ENCODE data around the gene ZSWIM5. TPM values are rescaled to one million over a fixed set of nuclear protein-coding genes. Genes with fewer than 3 reads are reported as not detected.
"Not testable (repeated sequence)": the region's sequence is repeated elsewhere in the genome, so short reads cannot be mapped to it uniquely, and the experiment has no call there.

ZSWIM5 gene
- total RNA-seq, 1 experiment from 2014 or later, result 0.40 TPM

DNA sequence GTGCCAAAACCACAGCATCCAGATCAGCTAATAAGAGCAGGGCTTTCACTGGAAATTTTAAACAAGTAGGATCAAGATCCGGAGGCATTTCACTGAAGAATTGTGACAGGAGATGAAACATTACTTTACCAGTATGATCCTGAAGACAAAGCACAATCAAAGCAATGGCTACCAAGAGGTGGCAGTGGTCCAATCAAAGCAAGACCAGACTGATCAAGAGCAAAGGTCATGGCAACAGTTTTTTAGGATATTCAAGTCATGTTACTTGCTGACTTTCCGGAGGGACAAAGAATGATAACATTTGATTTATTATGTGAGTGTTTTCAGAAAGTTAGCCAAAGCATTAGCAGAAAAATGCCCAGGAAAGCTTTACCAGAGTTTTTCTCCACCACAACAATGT, 8.2 kb downstream of the ZSWIM5 start:
- Mint-ChIP-seq H3K4me1 (ENCODE audit: low read depth, unreplicated experiment) (no peaks in the 10 kb centered on the region), H3K27me3 (ENCODE audit: unreplicated experiment) (peaks cover 25% of the 10 kb centered on the region), H3K36me3 (ENCODE audit: insufficient read depth, unreplicated experiment) (no peaks in the 10 kb centered on the region), H3K4me3 (ENCODE audit: low read depth, unreplicated experiment) (no peak overlapping the region), H3K27ac (ENCODE audit: unreplicated experiment) (no peak overlapping the region), H3K9me3 (ENCODE audit: low read depth, unreplicated experiment) (no peaks in the 10 kb centered on the region)
- no TSS peak for BruUV-seq (replicated peaks)
- intact Hi-C loops (cut with micrococcal nuclease; ENCODE audit: unreplicated experiment), result no loop called here
- CTCF ChIA-PET, result no interaction called here
- TF ChIP-seq, protein P1, sequence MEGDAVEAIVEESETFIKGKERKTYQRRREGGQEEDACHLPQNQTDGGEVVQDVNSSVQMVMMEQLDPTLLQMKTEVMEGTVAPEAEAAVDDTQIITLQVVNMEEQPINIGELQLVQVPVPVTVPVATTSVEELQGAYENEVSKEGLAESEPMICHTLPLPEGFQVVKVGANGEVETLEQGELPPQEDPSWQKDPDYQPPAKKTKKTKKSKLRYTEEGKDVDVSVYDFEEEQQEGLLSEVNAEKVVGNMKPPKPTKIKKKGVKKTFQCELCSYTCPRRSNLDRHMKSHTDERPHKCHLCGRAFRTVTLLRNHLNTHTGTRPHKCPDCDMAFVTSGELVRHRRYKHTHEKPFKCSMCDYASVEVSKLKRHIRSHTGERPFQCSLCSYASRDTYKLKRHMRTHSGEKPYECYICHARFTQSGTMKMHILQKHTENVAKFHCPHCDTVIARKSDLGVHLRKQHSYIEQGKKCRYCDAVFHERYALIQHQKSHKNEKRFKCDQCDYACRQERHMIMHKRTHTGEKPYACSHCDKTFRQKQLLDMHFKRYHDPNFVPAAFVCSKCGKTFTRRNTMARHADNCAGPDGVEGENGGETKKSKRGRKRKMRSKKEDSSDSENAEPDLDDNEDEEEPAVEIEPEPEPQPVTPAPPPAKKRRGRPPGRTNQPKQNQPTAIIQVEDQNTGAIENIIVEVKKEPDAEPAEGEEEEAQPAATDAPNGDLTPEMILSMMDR (IDR thresholded peaks at IDR 0.05; ENCODE audit: unreplicated experiment), result no peak
- DNase-seq, result no peak

DNA sequence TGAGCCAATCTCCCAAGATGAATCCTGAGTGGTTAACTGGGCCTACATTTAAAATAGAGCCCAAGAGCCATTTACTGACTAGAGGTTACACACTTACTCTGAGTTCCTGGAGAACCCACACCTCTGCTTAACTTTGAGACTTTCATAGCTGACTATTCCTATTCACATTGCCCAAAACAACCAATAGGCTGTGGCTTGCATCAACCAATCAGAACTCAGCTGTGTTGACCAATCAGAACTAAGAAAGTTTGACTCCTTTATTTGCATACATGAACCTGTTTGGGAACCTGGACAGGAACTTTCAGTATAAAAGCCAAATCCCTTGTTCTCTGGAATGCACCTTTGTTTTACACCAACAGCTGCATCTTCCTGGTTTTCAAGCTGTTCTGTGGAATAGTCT, 9.5 kb downstream of the ZSWIM5 start:
- Mint-ChIP-seq H3K27me3 (ENCODE audit: unreplicated experiment) (peaks cover 33% of the 10 kb centered on the region), H3K4me1 (ENCODE audit: low read depth, unreplicated experiment) (no peaks in the 10 kb centered on the region), H3K36me3 (ENCODE audit: insufficient read depth, unreplicated experiment) (no peaks in the 10 kb centered on the region), H3K27ac (ENCODE audit: unreplicated experiment) (no peak overlapping the region), H3K4me3 (ENCODE audit: low read depth, unreplicated experiment) (no peak overlapping the region), H3K9me3 (ENCODE audit: low read depth, unreplicated experiment) (no peaks in the 10 kb centered on the region)
- no TSS peak for BruUV-seq (replicated peaks)
- CTCF ChIA-PET, result no interaction called here
- TF ChIP-seq, protein P1 (IDR thresholded peaks at IDR 0.05; ENCODE audit: unreplicated experiment), result no peak
- intact Hi-C loops (cut with micrococcal nuclease; ENCODE audit: unreplicated experiment), result no loop called here
- no peak for DNase-seq

DNA sequence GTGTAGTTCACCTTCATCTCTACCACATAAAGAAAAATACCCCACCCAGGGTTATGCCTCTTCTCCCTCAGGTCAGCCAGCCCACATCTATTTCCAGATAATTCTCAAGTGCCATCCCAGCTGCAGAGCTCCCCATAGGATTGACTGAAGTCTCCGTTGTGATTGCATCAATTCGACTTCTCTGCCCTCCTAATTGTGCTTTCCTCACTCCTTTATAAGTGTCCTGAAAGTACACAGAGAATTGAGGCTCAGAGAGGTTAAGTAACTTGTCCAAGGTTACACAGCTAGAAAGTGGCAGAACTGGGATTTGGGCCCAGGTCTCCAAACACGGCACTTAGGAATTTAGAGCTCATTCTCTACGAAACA, 15.0 kb downstream of the ZSWIM5 start:
- TF ChIP-seq, protein P1 (IDR thresholded peaks at IDR 0.05; ENCODE audit: unreplicated experiment), result no peak
- CTCF ChIA-PET, result no interaction called here
- no peak overlapping the region for H3K27ac Mint-ChIP-seq (ENCODE audit: unreplicated experiment)
- BruUV-seq (replicated peaks), result no TSS peak
- no peaks in the 10 kb centered on the region for H3K9me3 Mint-ChIP-seq (ENCODE audit: low read depth, unreplicated experiment)
- no peaks in the 10 kb centered on the region for H3K36me3 Mint-ChIP-seq (ENCODE audit: insufficient read depth, unreplicated experiment)
- peaks cover 35% of the 10 kb centered on the region for H3K27me3 Mint-ChIP-seq (ENCODE audit: unreplicated experiment)
- H3K4me1 Mint-ChIP-seq (ENCODE audit: low read depth, unreplicated experiment), result no peaks in the 10 kb centered on the region
- intact Hi-C loops (cut with micrococcal nuclease; ENCODE audit: unreplicated experiment), result no loop called here
- DNase-seq, result no peak
- no peak overlapping the region for H3K4me3 Mint-ChIP-seq (ENCODE audit: low read depth, unreplicated experiment)

DNA sequence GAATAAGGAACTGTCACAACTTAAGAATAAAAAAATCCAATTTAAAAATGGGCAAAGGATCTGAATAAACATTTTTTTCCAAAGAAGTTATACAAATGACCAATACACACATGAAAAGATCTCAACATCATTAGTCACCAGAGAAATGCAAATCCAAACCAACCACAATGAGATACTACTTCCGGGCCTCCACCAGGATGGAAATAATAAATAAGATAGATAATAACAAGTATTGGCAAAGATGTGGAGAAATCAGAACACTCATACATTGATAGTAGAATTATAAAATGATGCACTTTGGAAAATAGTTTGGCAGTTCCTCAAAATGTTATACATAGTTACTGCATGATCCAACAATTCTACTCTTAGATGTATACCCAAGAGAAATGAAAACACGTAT, 18.7 kb downstream of the ZSWIM5 start:
- CTCF ChIA-PET, result no interaction called here
- intact Hi-C loops (cut with micrococcal nuclease; ENCODE audit: unreplicated experiment), result no loop called here
- no TSS peak for BruUV-seq (replicated peaks)
- Mint-ChIP-seq H3K4me3 (ENCODE audit: low read depth, unreplicated experiment) (no peak overlapping the region), H3K27ac (ENCODE audit: unreplicated experiment) (no peak overlapping the region), H3K36me3 (ENCODE audit: insufficient read depth, unreplicated experiment) (no peaks in the 10 kb centered on the region), H3K27me3 (ENCODE audit: unreplicated experiment) (peaks cover 23% of the 10 kb centered on the region), H3K9me3 (ENCODE audit: low read depth, unreplicated experiment) (no peaks in the 10 kb centered on the region), H3K4me1 (ENCODE audit: low read depth, unreplicated experiment) (no peaks in the 10 kb centered on the region)
- TF ChIP-seq, protein P1 (IDR thresholded peaks at IDR 0.05; ENCODE audit: unreplicated experiment), result no peak
- DNase-seq, result no peak

DNA sequence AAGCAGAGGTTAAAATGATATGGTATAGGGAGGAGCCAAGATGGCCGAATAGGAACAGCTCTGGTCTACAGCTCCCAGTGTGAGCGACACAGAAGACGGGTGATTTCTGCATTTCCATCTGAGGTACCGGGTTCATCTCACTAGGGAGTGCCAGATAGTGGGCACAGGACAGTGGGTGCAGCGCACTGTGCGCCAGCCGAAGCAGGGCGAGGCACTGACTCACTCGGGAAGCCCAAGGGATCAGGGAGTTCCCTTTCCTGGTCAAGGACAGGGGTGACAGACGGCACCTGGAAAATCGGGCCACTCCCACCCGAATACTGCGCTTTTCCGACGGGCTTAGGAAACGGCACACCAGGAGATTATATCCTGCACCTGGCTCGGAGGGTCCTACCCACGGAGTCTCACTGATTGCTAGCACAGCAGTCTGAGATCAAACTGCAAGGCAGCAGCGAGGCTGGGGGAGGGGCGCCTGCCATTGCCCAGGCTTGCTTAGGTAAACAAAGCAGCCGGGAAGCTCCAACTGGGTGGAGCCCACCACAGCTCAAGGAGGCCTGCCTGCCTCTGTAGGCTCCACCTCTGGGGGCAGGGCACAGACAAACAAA, 26.4 kb downstream of the ZSWIM5 start:
- peaks cover 31% of the 10 kb centered on the region for H3K27me3 Mint-ChIP-seq (ENCODE audit: unreplicated experiment)
- H3K9me3 Mint-ChIP-seq (ENCODE audit: low read depth, unreplicated experiment); H3K4me3 Mint-ChIP-seq (ENCODE audit: low read depth, unreplicated experiment); H3K4me1 Mint-ChIP-seq (ENCODE audit: low read depth, unreplicated experiment); BruUV-seq (replicated peaks); H3K27ac Mint-ChIP-seq (ENCODE audit: unreplicated experiment); H3K36me3 Mint-ChIP-seq (ENCODE audit: insufficient read depth, unreplicated experiment); intact Hi-C loops (cut with micrococcal nuclease; ENCODE audit: unreplicated experiment); CTCF ChIA-PET; DNase-seq: not testable (repeated sequence)

All from Calu3 (cell line).